Embryonic facial prominence (tissue), 1 donor: ENCODE measurements around the gene EVL.
A peak's percentile ranks its signal among the peaks of the same experiment; 100 is the strongest.
"Not testable (repeated sequence)": the region's sequence is repeated elsewhere in the genome, so short reads cannot be mapped to it uniquely, and the experiment has no call there.

Experiments
- DNase-seq: peaks from one replicate; pipeline ENCODE4 v3.0.0-alpha.2; 2016; ENCODE audit errors: extremely low spot score

EVL gene

GRCh38 chr14:100065111-100065871 is at the start of gene EVL:
Gene EVL, plus strand, starts transcription at chr14:100065422. Its CDS starts 79 bp downstream, at chr14:100065501.
- DNase-seq, result no peak

GRCh38 chr14:100017553-100017952 is 47.7 kb upstream of the EVL start:
- no peak for DNase-seq

DNA sequence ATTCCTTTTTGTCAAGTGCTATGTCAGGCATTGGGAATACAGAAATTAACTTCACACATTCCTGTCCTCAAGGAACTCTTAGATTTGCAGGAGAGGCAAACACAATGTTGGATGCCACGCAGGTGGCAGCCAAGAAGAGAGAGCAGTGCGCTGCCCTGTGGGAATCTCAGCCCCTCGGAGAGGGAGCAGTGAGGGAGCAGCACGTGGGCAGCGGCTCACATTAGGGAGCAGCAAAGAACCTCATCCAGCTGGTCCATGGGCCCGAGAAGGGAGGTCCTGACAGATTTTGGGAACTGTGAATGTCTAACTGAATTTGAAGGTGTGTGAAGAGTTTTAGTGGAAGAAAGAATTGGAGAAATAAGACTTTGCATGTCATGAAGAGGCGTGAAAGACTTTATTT is 47.2 kb upstream of the EVL start:
- DNase-seq, result no peak

GRCh38 chr14:100018482-100018881 is 46.7 kb upstream of the EVL start:
- no peak for DNase-seq

DNA sequence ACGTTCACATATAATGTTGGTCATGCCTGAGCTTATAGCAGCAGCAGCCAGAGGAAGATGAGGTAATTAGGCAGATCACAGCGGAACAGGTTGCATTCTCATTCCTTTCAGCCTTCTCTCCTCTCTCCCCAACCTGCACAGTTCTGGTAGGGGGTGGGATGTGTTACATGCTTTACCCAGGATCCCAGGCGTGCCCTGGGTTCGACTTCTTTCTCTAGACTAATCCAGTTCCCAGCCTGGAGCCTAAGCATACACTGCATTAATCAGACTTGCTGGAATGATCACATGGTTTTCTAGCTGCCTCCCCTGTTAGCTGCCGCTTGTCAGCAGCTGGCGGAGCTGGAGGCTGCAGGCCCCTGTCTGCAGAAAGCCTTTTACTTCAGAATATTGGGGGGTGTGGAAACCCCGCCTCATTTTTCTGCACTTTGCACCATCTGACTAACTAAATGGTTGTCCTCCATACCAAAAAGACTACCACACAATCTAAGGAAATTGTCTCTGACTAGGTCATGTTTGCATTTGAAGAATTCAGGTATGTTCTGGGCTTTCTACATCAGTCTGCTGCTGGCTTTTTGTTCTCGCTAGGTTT is 46.0 kb upstream of the EVL start:
- DNase-seq, result no peak

GRCh38 chr14:100020629-100021028 is 44.6 kb upstream of the EVL start:
- DNase-seq, result no peak

DNA sequence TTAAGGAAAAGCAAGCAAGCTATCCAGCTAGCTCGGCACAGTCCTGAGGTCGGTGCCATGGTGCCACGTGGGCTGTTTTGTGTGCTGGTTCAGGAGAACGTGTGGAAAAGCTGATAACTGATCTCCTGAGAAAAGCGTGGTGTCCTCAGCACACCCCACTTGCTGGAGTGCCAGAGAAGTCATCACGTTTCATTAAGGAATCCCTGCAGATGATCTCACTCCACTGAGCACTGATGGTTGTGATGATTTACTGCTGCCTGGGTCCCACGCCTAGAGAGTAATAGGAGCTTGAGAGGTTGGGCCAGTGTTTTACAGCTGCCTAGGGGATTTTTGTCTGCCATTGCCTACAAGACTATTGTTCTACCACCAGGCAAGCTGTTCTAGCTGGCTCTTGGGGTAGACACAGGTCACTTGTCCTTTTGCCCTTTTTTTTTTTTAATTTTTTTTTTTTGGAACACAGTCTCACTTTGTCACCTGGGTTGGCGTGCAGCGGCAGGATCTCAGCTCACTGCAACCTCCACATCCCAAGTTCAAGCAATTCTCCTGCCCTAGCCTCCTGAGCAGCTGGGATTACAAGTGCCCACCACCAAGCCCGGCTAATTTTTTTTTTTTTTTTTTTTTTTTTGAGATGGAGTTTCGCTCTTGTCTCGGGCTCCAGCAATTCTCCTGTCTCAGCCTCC is 42.3 kb upstream of the EVL start:
- no peak for DNase-seq

DNA sequence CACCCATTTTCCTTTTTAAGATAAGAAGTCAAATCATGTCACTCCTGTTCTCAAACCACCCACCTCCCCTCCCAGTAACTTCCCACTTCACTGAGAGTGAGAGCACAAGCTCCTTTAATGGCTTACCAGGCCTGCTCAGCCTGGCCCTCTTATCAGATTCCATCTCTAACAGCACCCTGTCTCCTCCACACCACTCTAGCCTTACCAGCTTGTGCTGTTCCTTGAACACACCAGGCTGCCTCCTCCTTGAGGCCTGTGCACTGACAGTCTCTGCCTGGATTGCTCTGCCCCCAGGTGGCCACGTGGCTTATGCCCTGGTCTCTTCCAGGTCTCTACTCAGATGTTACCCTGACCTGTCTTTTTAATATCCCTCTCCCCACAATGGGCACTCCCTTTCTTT is 40.1 kb upstream of the EVL start:
- DNase-seq, result no peak

- no peak for DNase-seq
These were observed 37.3 kb upstream of the EVL start for GRCh38 chr14:100027771-100028490.

DNA sequence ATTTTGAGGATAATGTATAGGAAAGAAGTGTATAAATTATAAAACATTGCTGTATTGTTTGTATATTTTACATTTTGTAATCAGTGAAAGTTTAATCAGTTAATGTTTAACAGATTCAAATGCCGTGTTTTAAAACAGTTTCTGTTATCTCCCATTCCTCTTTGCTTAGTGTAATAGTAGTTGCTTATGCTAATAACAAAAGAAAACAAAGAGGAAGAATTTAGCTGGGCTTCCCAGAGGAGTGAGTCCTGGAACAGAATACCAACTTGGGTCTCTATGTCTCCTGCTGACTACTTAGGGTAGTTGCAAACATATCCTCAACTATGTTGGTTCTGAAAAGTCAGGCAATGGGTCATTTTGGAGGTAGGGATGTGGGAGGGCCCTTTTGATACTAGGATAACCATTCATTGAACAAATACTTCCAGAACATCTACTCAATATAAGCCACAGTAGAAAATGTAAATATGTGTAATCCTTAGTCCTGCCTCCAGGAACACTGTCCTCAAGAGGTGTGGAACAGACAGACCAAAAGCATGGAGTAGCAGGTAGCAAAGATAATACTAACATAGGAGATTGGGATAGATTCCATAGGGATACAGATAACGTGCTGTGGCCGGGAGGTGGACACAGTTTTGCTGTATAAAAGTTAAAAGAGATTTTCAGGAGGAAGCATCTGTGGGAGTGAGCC is 36.1 kb upstream of the EVL start:
- DNase-seq, result no peak

DNA sequence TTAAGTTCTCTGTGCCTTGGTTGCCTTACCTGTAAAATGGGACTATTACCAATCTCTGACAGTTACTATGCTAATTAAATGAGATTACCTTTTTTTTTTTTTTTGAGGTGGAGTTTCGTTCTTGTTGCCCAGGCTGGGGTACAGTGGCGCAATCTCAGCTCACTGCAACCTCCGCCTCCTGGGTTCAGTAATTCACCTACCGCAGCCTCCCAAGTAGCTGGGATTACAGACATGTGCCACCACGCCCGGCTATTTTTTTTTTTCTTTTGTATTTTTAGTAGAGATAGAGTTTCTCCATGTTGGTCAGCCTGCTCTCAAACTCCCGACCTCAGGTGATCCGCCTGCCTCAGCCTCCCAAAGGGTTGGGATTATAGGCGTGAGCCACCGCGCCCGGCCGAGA is 35.2 kb upstream of the EVL start:
- DNase-seq, result not testable (repeated sequence)

DNA sequence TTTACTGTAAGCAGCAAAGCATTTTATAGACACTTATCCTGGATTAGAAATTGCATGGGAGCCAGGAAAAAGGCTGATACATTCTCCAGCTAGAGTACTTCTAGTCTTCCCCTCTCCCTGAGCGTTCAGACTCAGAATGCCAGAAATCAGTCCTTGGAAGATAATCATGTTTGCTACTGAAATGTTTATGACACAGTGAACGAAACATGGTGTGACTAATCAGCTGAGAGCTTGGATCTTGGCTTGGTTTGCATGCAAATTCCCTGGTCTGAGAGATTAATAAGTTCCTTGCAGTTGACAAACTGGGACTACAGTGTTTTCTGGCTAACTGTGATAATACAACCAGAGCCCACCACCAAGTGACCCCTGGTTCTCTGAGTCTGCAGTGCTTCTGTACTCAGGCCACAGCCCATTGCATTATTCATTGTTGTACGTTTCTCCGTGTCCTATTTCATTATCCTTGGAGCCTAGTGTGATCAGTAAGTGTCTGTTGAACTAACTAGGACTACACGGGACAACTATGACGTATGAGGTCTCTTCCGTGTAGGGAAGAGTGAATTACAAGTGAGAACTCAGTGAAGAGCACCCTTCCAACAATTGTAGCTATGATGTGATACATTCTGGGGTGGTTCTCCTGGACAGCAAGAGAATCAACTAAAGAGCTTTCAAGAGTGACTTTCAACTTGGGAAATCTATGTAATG is 34.6 kb upstream of the EVL start:
- DNase-seq, result no peak

DNA sequence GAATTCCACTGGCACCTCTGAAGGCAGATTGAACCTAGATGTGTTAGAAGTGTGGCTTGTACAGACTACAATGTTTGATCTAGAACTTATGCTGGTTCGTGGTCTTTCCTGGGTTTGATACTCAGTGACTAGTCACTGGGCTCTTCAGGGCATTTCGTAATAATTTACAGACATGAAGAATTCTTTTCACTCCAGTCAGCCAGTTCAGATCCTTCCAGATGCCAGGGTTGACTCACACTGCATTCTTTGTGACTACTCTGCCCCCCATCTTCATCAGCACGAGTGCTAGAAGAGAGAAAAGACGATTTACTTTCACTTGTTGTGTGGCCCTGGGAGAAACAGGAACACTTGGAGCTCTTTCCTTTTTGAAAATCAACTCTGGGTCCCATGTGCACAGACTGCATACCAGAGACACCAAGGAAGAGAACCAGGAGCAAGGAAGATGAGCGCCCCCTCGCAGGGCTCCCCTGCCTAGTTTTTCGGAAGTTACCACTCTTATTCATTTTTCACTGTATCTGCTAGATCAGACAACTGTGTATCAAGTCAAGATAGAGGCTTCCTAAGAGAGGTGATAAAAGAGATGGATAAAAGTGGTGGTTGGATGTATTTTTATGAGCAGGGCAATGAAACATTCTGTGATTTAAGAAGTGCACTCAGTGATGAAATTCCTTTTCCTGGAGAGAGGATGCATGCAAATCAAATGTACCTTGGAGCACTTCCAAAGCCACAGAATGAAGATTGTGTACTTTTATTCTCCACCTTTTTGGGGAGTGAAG is 33.5 kb upstream of the EVL start:
- no peak for DNase-seq

DNA sequence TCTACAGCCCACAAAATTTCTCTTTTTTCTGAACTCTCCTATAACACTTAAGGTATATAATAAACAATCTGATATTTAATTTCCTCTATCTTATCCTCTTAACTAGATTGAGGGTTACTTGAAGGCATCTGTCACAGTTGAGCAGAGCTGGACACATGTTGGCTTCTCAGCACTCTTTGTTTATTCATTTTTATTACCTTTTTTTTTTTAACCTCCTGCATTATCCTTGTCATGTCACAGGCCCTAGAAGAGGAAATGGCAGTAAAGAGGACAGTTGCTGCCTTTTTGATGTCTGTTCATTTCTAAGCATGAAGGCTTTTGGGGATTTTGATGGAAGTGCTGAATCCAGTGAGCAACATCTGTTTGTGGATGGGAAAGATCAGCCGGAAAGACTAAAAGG is 32.5 kb upstream of the EVL start:
- no peak for DNase-seq

- no peak for DNase-seq
These were observed 31.7 kb upstream of the EVL start for GRCh38 chr14:100033347-100034075.

GRCh38 chr14:100034468-100034867 is 30.8 kb upstream of the EVL start:
- no peak for DNase-seq

DNA sequence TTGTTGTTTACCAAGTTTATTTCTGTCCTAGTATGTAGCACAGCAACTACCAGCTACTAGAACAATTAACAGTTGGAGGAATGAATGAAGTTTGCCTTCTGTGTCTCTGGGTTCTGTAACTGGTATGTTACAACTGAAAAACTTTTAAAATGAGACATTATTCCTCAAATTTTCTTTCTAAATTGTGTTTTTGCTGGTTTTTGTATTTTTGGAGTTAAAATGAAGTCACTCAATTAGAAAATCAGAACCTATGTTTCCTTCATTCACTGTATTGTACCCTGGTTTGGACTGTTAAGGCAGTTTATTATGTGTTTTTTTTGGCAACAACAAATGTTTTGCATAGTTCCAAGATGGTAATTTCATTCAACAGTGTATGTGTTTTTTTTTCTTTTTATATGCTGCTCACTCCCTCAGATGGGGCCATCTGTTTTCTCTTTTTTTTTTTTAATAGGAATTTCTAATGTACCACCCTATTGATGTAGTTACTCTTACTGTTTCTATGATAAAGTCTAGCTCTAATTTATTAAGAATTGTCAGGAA is 30.2 kb upstream of the EVL start:
- no peak for DNase-seq

DNA sequence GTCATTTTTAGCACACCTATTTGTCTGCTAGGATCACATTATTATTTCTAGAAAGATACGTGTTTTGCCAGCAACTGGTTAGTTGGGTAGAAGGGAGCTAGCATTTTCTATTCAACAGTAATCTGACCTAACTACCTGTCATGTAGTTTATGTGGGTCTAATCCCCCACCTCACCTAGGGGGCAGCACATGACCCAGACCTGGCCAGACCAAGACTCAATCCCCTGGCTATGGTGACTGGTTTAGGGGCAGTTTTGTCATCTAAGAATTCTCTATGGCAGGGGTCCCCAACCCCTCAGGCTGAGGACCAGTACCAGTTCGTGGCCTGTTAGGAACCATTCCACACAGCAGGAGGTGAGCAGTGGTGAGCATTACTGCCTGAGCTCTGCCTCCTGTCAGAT is 29.5 kb upstream of the EVL start:
- no peak for DNase-seq

DNA sequence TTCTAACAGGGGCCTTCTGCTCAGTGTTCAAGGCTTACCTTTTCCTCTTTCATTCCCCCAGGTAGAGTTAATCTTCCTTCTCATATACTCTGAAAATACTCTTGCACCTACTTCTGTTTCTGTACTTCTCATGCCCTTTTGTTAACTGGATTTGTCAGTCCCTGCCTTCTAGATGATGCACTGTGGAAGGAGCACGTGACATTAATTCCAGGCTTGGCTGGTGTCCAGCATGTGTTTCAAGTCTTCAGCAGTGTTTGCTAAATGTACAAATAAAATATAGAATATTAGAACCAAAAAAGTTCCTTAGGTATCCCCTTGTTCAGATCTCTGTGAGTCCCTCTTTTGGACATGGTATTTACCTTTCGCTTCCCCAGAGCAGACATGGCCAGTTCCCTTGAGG is 27.9 kb upstream of the EVL start:
- DNase-seq, result peak; percentile 21
